NT2/D1 (cell line): ENCODE results near the gene MGLL.

Experiments used
- YY1 ChIP-seq: IDR thresholded peaks from 2 replicates; pipeline ENCODE4 v1.6.1; 2011; ENCODE audit not compliant: insufficient read length, insufficient read depth
- ZNF274 ChIP-seq: IDR thresholded peaks from 2 replicates; pipeline ENCODE4 v1.6.1; 2011; ENCODE audit warnings: mild to moderate bottlenecking, low read depth, low read length

DNA sequence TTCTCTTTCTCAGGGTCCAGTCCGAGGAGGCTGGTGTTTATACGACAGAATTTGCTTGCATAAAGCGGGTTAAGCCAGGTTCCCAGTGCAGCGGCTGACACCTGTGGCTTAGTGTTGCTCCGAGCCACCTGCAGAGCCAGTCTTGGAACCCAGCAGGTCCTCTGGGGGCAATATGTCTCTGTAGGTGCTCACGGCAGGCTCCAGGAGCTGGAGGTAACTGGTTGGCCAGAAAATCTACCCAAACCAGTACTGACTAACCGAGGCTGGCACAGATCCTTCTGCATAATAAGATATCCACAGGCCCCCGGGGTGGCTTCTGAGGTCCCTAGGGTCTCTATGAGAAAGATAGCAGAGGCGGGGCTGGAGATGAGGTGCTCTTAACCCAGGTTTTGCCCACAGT lies 3.2 kb downstream of the MGLL start:
- TF ChIP-seq ZNF274 (no peak), YY1 (no peak)
